Transverse colon (tissue), 4 donors: ENCODE data around the gene OTOL1.

Experiments
- EP300 ChIP-seq: sonication (generic); formaldehyde crosslinking; IDR thresholded peaks from one replicate; pipeline ENCODE4 v1.6.1; 2017; ENCODE audit warnings: antibody characterized with exemption, low read depth
- POLR2A ChIP-seq: fragments of 450-650 bp; IDR thresholded peaks from one replicate; pipeline ENCODE4 v1.6.1; 2016; ENCODE audit warnings: antibody characterized with exemption, mild to moderate bottlenecking, moderate library complexity
- POLR2AphosphoS5 ChIP-seq, 3 donors: sonication (generic); formaldehyde crosslinking; IDR thresholded peaks; one replicate each; pipeline ENCODE4 v1.6.1; 2016; ENCODE audit warnings: antibody characterized with exemption in 3 of 3
- TF ChIP-seq, protein P1 (sequence below), 5 experiments: fragments of 200-600 bp in 3 of 5; fragments of 450-650 bp in 2 of 5; sonication (generic) in 3 of 5; IDR thresholded peaks; 1 replicate in 2 of 5; 2 replicates in 3 of 5; pipeline ENCODE4 v1.5.1; 2016 to 2017; ENCODE audit warnings: antibody characterized with exemption in 5 of 5, inconsistent platforms in 3 of 5, mild to moderate bottlenecking in 2 of 5, moderate library complexity in 1 of 5

GRCh38 chr3:161551697-161552096, 55.1 kb downstream of the OTOL1 start:
- no peak for TF ChIP-seq POLR2A
- TF ChIP-seq, protein P1, sequence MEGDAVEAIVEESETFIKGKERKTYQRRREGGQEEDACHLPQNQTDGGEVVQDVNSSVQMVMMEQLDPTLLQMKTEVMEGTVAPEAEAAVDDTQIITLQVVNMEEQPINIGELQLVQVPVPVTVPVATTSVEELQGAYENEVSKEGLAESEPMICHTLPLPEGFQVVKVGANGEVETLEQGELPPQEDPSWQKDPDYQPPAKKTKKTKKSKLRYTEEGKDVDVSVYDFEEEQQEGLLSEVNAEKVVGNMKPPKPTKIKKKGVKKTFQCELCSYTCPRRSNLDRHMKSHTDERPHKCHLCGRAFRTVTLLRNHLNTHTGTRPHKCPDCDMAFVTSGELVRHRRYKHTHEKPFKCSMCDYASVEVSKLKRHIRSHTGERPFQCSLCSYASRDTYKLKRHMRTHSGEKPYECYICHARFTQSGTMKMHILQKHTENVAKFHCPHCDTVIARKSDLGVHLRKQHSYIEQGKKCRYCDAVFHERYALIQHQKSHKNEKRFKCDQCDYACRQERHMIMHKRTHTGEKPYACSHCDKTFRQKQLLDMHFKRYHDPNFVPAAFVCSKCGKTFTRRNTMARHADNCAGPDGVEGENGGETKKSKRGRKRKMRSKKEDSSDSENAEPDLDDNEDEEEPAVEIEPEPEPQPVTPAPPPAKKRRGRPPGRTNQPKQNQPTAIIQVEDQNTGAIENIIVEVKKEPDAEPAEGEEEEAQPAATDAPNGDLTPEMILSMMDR (IDR thresholded peaks at IDR 0.05), result no peak
- no peak for TF ChIP-seq EP300
- TF ChIP-seq POLR2AphosphoS5 (IDR thresholded peaks at IDR 0.05), result no peak
